NCI-H524 (cell line): ENCODE results near the gene NT5C2.

Experiments
- DNase-seq, 2 experiments: peaks; one replicate each; lab custom pipeline; 2025; lab: John Stamatoyannopoulos, UW

Gene NT5C2

DNA sequence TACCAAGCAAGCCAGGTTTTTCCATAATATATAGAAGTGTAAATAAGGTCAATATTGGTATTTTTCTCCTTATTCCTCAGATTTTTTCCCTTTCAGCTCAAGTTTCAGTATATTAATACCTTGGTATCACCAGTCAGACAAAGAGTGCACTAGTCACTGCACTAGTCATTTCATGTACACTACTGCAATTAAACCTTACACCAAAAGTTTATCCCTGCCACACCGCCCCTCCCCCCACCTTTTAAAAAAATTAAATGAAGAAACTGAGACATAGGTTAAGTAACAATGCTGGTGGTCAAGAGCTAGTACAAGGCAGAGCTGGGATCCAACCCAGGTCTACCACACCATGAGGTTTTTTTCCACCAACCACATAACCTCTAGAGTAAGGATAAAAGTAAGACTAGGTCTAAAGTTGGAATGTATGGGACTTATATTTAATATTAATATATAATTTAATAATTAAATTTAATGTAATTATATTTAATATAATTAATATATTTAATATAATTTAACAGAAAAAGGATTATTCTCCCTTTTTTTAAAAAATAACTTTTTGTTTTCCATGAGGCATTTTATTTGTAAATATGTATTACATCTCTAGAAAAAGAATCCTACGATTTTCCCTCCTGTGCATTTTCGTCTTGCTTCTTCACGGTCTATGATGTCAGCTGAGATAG is 68.5 kb downstream of the NT5C2 start:
- no peak for DNase-seq

DNA sequence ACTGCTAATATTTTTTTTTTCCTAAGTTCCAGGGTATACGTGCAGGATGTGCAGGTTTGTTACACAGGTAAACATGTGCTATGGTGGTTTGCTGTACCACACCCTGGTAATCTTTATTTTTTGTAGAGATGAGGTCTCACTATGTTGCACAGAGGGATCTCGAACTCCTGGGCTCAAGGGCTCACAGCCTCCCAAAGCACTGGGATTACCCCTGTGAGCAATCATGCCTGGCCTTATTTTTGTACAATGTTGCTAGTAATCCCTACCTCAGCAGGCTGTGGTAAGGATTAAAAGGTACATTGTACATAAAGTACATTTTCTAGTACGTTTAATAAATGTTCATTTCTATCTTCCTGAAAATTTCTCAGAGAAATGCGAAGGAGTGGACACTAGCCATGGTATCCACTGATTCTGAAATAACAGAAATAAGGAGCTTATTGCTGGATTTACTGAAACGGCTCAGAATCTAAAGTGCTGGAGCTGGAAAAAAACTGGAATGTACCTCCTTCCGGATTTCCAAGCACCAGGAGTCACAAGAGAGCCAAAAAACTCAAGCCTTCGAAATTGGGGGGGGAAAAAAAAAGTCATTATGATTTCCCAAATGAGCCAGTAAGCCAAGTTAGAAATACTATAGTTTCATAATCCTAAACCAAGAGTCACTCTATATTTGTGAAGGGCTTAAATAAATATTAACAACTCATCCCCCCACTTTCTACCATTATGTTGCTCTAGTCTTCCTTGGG is 69.6 kb downstream of the NT5C2 start:
- no peak for DNase-seq

DNA sequence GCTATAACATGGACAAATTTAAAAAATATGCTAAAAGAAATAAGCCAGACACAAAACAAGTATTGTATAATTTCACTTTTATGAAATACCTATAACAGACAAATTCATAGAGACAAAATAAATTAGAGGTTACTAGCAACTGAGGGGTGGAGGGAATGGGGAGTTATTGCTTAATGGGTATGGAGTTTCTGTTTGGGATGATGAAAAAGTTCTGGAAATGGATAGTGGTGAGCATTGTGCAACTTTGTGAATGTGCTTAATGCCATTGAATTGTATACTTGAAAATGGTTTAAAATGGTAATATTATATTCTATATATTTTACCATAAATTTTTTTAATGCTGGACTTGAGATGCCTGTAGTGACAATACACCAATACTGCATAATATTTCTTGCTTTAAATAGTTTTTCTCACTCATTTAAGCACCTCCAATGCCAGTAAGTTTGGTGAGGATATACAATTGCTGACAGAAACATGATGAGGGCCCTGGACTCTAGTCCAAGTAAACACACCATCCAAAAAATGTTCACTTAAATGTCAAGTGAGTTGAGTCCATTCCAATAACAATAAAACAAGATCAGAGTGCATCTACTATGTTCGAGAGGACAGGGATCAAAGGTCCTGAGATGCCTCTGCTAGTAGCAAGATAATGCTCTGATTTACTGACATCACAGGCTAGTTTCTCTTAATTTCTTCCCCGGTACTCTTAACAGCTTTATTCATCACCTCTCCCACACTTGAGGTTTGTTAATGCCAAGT is 71.9 kb downstream of the NT5C2 start:
- no peak for DNase-seq

DNA sequence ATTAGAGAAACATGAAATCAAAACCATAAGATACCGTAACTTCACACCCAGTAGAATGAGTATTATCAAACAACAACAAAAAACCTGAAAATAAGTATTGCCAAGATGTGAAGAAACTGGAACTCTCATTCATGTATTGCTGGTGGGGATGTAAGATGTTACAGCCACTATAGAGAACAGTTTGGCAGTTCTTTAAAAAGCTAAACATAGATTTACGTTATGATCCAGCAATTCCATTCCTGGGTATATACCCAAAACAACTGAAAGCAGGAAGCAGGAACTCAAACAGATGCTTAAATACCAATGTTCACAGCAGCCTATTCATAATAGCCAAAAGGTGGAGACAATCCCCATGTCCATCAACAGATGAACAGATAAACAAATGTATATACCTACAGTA is 72.5 kb downstream of the NT5C2 start:
- no peak for DNase-seq

DNA sequence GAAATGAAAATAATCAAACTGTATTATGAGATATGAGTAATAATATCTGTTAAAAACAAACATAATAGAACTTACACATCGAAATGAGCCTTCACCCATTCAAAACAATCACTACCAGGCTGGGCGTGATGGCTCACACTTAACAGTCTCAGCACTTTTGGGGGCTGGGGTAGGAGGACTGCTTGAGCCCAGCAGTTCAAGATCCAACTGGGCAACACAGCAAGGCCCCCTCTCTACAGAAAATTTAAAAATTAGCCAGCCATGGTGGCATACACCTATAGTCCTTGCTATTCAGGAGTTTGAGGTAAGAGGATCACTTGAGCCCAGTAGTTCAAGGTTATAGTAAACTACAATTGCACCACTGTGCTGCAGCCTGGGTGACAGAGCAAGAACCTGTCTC is 75.8 kb downstream of the NT5C2 start:
- DNase-seq = no peak

DNA sequence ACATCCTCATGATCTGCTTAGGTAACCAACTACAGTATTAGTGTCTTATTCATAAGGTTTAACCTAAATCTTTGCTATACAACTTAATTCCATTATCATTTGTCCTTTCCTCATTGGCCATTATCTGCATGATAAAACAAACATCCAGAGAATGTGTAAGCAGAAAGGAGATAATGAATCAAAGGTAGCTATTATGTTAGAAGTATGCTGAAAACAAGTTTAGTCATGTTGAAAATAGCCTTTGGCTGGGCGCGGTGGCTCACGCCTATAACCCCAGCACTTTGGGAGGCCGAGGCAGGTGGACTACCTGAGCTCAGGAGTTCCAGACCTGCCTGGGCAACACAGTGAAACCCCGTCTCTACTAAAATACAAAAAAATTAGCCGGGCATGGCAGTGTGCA is 78.2 kb downstream of the NT5C2 start:
- no peak for DNase-seq

DNA sequence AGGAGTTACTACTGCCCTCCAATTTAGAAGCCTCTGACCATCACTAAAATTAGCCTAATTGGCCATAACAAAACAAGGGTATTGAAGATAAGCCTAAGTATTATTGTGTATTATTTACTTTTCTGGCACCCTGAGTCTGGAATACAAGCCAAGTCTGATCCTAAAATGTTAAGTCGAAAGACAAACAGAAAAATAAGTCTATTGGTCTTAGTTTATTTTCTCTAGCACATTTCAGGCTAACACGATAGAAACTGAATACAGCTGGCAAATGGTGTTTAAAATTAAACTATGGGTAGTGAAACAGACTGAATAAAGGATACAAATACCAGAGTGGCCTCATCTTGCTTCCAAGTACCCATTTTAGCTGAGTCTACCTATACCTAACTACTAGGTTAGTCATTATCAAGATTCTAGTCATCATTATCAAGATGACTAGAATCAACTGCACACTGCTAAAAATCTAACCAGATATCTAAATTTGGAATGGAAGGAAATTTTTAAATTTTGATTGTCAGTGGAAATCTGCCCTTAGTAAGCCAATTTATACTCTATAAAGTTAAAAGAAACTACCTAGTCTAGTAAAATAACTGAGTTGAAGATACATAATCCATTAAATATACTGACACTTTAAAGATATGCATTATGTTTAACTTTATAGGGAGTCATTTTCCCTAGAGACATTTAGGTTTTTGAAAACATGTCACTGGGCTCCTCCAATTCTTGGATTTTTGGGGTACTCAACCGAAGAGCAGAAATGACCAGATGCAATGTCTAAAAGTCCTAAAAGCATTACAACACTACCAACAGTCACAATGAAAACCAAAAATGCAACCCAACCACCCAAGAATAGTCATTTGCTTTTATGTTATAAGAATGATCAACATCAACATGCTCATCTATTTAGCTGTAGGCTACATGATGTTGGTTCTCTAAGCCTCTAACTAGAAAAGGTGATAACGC is 80.9 kb downstream of the NT5C2 start:
- no peak for DNase-seq

DNA sequence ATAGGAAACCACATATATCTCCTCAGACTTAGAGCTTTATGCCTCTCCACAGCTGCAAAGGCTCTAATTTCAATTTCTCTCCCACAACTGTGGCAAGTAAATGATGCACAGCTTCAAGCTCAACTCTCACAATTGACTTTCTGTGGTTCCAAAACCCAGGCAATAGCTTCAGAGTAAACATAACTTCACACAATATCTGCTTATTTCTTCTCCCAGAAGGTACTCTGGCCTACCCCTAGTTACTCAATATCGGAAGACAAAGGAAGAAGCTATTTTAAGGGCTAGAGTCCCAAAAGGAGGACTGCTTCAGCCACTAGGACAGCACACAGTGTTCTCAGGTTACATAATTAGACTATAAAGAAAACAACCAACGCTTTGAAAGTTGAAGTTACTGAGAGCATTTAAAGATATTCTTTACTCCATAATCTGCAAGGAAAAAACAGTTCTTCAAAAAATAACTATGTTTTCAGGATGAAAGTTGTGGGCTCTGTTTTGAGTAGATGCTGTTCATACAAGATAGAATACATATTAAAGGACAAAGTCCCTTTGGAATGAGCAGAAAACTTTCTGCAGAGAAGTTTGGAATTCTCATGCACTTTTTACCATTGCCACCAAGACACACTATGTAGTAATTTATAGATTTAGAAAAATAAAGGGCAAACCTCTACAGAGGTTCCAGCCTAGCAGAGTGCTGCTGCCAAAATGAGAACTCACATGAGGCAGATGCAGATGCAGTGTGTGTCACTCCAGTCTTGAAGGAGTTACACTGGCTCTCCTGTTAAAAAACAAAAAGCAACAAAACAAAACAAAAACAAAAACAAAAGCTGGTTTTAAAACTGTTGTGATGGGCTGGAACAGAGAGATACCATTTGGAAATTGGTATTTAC is 81.8 kb downstream of the NT5C2 start:
- DNase-seq = no peak

DNA sequence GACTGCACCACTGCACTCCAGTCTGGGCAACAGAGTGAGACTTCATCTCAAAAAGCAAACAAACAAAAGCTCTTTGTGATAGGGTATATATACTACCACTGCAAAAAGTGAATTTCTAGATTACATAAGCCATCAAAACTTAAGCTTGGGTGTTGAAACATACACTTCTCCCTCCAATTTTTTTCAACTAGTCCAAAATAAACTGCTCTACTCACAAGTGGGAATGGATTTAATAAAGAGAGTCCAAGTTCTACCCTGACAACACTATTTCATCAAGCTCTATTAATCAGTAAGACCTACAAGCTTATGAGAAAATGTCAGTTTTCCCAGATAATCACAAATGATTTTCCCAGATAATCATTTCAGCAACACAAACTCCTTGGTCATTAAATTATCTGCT is 82.7 kb downstream of the NT5C2 start:
- DNase-seq = no peak

DNA sequence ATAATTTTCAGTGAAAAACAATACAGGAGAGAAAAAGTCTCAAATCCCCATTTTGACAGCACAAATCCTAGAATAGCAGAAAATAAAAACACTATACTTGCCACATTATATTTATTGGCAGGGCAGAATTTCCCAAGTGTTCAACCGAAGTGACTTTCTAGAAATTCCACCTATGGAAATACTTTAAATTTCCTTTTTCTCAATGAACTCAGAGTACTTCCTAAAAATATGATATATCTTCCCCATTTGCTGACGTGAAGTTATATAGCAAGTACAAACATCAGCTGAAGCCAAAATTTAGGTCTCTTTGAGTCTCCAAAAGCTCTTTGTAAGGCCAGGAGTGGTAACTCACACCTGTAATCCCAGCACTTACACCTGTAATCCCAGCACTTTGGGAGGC is 83.3 kb downstream of the NT5C2 start:
- no peak for DNase-seq

DNA sequence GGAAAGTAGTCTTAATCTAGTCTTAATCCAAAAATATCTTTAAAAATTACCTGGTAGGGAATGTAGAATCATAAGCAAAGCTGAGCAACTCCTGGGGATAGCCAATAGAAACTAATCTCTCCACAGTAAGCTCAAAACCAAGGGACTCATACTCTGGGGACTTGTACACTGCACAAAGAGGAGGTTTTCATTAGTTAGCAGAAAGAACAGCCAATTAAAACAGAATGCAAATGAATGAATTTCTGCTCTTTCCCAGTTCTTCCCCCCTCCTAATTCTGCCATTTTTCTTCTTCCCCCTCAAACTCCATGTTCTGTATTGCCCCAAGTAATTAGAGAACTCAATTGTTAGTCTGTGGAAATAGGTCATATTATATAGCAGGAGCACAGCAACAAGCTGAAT is 86.5 kb downstream of the NT5C2 start:
- no peak for DNase-seq

DNA sequence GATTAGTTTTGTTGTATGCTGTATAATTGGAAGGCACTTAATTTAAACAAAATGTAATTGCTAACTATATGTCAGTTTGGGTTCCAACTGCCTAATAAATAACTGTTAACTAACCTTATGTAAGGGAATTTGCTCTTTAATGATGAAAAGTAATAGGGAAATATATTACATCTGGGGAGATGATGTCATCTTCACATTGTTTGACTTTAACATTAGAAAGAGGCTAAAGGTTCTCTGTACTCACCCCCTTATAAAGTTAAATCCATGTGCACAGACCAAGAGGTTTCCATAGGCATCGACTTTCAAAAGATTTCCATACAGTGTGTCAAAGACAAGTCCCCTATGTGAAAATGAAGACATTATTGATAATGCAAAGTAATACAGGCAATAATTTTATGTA is 87.6 kb downstream of the NT5C2 start:
- DNase-seq = no peak

DNA sequence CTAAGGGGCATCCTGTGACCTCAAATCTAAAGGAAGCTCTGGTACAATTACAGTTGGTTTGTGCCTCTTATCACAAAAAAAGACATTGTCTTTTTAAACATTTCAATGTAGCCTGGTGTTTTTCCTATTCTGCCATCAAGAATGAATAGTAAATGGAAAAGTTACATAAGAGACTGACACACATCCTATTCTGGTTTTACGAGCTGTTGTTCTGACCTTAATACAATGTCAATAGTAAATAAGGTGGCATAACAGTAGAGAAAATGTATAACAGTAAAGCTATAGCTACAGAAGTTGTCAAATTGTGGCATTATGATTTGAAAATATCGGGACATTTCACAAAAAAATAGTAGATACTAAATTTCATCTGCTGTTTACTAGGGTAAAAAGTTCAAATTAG is 88.4 kb downstream of the NT5C2 start:
- DNase-seq = no peak

DNA sequence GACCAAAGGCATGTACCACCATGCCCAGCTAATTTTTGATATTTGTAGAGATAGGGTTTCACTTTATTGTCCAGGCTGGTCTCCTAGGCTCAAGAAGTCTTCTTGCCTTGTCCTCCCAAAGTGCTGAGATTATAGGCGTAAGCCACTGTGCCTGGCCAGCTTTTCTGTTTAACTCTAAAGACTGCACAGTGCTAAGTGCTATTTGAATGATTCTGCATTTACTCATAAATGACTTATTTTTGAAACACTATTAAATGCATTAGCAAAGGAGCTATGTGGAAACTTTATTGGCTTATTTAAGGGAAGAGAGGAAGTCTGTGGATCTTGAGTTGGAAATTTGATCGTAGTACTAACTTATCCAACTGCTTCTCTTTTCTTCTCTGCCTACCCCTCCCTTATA is 89.1 kb downstream of the NT5C2 start:
- DNase-seq = no peak

DNA sequence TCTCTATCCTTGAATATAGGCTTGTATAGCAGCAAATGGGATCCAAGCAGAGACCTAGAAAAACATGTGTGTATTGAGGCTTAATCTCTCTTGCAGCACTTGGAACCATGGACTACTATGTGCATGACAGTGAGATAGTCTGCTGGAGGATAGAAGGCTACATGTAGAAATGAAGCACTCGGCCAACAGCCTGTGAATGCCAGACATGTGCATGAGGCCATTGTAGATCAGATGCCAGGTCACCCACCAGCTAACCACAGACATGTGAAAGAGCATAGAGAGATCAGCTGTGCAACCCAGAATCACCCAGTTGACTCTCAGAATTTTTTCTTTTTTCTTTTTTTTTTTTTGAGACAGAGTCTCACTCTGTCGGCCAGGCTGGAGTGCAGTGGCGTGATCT is 90.9 kb downstream of the NT5C2 start:
- no peak for DNase-seq

DNA sequence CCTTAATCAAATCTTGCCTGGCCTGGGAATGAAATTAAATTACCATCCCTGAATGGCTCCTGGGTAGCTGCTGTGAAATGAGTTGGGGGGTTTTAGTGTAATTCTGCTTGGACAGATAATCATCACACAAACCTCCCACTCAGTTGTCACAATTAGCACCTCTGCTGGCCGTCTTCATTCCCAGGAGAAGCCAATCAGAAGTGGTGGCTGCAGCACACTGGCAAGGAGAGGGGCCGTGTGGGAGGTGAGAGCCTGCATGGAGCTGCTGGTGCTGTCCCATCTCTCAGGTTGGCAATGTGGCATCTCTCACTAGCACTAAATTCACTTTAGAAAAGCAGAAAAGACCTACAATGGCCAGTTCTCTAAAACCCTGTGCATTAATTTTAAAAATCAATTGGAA is 92.5 kb downstream of the NT5C2 start:
- DNase-seq = no peak

DNA sequence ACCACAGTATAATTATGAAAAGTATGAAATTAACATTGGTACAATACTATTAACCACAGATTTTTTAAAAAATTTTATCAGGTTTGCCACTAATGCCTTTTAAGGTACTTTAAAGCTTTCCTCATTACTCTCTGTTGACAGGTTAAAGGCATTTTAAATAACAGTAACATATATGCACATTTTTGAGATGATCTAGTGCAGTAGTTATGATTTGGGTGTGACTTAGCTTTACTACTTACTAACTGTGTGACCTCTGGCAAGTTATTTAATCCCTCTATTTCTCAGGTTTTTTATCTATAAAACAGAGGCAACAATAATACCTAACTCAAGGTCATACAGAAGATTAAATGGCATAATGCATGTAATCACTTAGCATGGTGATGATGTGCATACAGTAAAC is 94.8 kb downstream of the NT5C2 start:
- no peak for DNase-seq

DNA sequence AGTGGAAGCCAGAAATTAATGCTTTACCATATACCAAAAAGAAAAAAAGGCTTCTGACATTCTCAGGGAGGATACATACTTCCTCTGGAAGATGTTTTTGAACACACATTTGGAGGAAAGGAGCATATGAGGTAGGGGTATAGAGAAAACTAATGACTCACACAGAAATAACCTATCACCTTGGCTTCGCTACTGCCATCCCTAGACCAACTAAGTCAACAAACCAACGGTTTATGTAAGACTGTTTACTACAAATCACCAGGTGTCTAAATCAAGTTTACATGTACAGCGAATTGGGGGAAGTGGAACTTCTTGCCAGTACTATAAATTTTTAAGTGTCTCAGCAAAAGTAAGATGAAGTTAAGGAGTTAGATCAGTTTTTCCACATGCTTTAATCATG is 96.9 kb downstream of the NT5C2 start:
- DNase-seq = no peak

DNA sequence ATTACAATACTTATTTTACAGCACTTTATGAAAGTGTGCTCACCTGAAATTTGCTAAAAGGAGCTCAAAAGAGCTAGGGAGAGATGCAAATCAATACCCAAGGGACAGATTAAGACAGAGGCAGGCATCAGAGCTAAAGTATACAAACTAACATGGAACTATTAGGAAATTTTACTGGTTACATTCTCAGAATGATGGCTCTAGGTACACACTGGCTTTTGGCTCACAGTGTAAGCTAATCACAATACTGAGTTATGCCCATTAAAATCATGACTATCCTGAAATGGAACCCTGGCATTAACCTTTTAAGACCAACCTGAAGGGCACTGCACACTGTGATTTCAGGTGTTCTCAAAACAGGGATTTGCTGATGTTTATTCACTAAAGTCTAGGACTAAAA is 98.1 kb downstream of the NT5C2 start:
- DNase-seq = no peak

DNA sequence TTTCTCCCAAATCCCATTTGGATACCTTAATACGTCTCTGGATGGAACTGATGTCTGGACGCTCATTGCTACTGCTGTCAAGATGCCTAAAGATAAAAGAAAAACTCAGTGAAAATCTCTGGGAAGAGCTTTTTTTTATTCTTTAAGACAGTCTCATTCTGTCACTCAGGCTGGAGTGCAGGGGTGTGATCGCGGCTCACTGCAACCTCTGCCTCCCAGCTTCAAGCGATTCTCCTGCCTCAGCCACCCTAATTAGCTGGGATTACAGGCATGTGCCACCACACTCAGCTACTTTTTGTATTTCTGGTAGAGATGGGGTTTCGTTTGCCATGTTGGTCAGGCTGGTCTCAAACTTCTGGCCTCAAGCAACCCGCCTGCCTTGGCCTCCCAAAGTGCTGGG is 102.2 kb downstream of the NT5C2 start:
- DNase-seq = no peak

DNA sequence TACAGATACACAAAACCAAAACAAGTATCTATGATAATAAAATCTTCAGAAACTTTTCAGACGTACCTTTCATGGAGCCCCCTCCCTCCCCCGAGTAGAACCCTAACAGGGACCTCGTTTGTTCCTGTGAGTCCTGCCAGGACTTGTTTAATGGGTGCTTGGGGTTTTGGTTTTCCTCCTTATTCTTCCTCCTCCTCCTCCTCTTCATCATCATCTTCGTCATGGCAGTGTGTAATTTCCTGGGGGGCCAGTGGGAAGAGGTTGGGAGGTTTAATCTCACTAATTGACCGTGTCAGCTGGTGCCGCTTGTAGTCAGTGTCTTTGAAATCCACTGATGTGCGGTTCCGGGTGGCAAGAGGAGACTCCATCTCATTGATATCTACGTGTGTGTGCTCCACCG is 103.6 kb downstream of the NT5C2 start:
- DNase-seq = no peak
